H1 (cell line): ENCODE results near the gene TRIM67. TPM values are rescaled to one million over a fixed set of nuclear protein-coding genes. Genes with fewer than 3 reads are reported as not detected.

ENCODE experiments used
- CEBPB ChIP-seq: IDR thresholded peaks from 2 replicates; pipeline ENCODE4 v1.6.1; 2012; ENCODE audit warnings: low read depth, low read length
- CHD2 ChIP-seq: IDR thresholded peaks from 2 replicates; pipeline ENCODE4 v1.6.1; 2012; ENCODE audit warnings: low read length, improper control_type of control experiment
- FOSL1 ChIP-seq: IDR thresholded peaks from 2 replicates; pipeline ENCODE4 v1.6.1; 2011; ENCODE audit warnings: mild to moderate bottlenecking, low read depth, low read length, moderate library complexity; ENCODE audit not compliant: insufficient read depth
- GABPA ChIP-seq: IDR thresholded peaks from 2 replicates; pipeline ENCODE4 v1.6.1; 2011; ENCODE audit warnings: mild to moderate bottlenecking, low read length, moderate library complexity, borderline replicate concordance; ENCODE audit not compliant: insufficient read depth
- GTF2F1 ChIP-seq: IDR thresholded peaks from 2 replicates; pipeline ENCODE4 v1.6.1; 2012; ENCODE audit warnings: low read depth, low read length, improper control_type of control experiment, borderline replicate concordance
- NRF1 ChIP-seq: IDR thresholded peaks from 2 replicates; pipeline ENCODE4 v1.6.1; 2011; ENCODE audit warnings: mild to moderate bottlenecking, low read depth, low read length, improper control_type of control experiment
- POLR2A ChIP-seq, 2 experiments: IDR thresholded peaks; 1 replicate in 1 of 2; 2 replicates in 1 of 2; pipeline ENCODE4 v1.6.1; 2011; ENCODE audit warnings: low read depth in 2 of 2, low read length in 2 of 2, mild to moderate bottlenecking in 2 of 2; ENCODE audit errors: control extremely low read depth in 1 of 2
- POLR2AphosphoS5 ChIP-seq: IDR thresholded peaks from 2 replicates; pipeline ENCODE4 v1.6.1; 2011; ENCODE audit warnings: low read depth, low read length
- TCF12 ChIP-seq: IDR thresholded peaks from 2 replicates; pipeline ENCODE4 v1.6.1; 2011; ENCODE audit warnings: low read depth, mild to moderate bottlenecking, low read length
- USF2 ChIP-seq: IDR thresholded peaks from 2 replicates; pipeline ENCODE4 v1.6.1; 2011; ENCODE audit warnings: low read length, improper control_type of control experiment
- polyA plus RNA-seq, 7 experiments: library from polyadenylated mRNA; depleted of rRNA in 3 of 7; stranded (reverse) in 5 of 7; unstranded in 2 of 7; fragments of >200 nt in 5 of 7; fragments of 200-250 nt in 2 of 7; gene quantifications; 1 replicate in 5 of 7; 2 replicates in 1 of 7; 4 replicates in 1 of 7; pipeline versions ENCODE4 v1.2.1 to v1.2.3, GENCODE V29; 2011 to 2013; ENCODE audit warnings: missing spikeins in 2 of 7, mixed read lengths in 2 of 7
- total RNA-seq: library from RNA; stranded (reverse); fragmentation: NEBNext Ultra II Directional; extraction: Animal tissue kit (Norgen Biotek cat#: 25700); gene quantifications from 2 replicates; pipeline ENCODE4 v1.2.1, GENCODE V29; 2021

The TRIM67 gene
- total and polyA plus RNA-seq, 2 of the 8 experiments (the other 6 are each of a cell fraction or from before 2014, with no cell fraction given), result under 0.01 TPM; not detected in 1

GRCh38 chr1:231144416-231145193 is 17.3 kb upstream of the TRIM67 start (continued):
- TF ChIP-seq USF2 (no peak), GTF2F1 (no peak), TCF12 (no peak), POLR2AphosphoS5 (no peak), POLR2A (IDR thresholded peaks at IDR 0.05; ENCODE audit: control extremely low read depth in 1 of 2, low read depth in 2 of 2, low read length in 2 of 2) (no peak), GABPA (no peak), FOSL1 (no peak), CHD2 (no peak), NRF1 (no peak), CEBPB (no peak)
